GM19043 (cell line): ENCODE data around the gene DPEP3.
"Not testable (repeated sequence)": the region's sequence is repeated elsewhere in the genome, so short reads cannot be mapped to it uniquely, and the experiment has no call there.

ENCODE experiments used
- ATAC-seq: cut with Tn5 transposase; IDR thresholded peaks from one replicate; pipeline ENCODE4 v1.9.1; 2021; ENCODE audit warnings: low read depth; ENCODE audit not compliant: unreplicated experiment

Gene DPEP3

DNA sequence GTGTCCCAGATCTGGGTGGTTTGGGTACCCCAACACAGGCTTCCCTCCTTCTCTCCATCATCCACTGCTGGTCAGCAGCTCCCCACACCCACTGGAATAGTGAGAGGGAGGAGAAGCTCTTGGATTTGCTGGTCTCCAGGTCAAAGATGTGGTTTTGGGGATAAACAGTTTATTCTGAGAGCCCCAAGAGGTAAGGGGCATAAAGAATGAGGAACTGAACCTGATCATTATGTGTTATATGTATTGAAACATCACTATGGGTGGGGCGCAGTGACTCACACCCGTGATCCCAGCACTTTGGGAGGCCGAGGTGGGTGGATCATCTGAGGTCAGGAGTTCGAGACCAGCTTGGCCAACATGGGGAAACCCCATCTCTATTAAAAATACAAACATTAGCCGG, 15.1 kb upstream of the DPEP3 start:
- no peak for ATAC-seq

DNA sequence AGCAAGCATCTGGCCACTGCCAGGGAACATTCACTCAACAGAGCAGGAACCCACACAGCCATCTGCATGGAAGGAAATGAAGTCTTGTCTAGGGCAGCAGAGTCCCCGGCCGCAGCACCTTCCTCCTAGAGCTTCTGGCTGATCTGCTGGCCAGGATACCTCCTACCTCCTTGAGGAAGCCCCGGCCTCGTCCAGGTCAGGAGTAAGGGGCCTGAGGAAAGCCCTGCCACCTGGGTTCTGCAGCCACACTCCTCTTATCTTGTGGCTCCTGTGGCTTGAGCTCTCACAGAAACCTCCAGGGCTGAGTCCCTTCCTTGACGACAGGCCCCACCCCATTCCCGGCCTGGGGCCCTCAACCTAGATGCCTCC, 13.7 kb upstream of the DPEP3 start:
- not testable (repeated sequence) for ATAC-seq

DNA sequence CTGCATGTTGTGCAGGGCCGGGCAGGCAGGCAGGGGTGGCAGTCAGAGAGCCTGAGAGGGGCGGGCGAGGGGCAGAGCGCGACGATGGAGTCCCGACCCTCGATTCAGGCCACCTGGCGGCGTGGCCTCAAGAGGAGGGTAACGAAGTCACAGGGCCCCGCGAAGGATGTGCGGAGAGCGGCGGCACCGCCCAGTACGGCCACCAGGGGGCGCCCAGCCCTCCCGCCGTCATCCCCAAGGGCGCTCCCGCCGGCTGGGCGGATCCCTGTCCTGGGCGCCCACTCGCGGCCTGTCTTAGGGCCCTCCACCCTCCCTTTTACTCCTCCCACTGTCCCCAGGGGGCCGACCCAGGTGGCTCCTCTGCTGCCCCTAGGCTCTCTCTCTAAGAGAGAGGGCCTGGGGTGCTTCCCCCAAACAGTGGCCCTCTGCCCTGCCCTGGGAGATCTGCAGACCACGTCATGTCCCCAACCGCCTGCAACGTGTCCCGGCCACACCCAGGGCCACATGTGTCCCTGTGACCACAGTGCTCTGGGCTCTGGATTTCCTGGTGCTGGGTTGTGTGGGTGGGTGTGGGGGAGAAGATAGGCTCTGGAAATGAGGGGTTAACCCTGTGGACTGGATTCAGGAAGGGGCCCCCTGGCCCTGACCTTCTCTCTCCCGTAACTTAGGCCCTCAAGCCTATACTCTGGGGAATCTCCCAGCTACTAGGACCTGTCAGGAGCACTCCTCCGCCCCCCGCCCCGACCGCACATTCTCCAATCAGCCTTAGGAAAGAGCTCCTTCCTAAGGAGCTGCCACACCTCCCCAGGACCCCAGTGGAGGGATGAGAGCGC, 13.1 kb upstream of the DPEP3 start:
- ATAC-seq: peak; percentile 50

DNA sequence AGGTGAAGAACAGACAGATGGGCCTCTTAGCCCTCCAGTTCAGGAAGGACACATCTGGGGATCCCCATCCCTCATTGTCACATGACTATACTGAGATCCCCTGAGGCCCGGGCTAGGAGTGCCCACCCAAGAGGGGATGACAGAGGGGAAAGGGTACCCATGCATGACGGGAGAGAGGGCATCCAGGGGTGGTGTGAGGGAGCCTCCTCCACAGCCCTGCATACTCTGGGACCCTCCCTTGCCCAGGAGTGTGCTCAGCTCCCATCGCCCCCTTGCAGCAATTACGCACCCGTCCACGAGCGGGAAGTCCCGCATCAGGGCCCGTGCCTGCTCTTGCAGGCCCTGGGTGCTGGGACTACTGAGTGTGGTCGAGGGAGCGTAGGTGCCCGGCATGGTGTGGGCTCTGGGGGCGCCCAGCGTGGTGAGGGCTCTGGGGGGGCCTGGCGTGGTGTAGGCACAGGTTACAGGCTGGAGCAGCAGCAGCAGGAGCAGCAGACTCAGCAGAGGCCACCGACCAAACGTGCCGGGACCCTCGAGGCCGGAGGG, 12.4 kb upstream of the DPEP3 start:
- no peak for ATAC-seq

DNA sequence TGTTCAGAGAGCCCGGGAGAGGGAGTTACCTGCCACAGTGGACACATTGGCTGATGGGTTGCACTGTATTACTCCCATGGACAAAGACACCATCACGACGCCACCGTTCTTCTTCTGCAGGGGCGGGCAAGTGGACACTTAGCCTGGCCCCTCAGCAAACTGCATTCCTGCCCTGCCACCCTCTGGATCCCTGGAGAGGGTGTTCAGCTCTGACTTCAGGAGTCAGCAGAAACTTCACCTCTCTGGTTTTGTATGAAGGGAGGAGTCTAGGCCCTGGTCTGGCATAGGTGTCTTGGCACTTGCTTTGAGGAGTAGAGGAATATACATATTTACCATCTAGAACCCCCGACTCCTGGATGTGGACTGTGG, 9.7 kb upstream of the DPEP3 start:
- no peak for ATAC-seq

DNA sequence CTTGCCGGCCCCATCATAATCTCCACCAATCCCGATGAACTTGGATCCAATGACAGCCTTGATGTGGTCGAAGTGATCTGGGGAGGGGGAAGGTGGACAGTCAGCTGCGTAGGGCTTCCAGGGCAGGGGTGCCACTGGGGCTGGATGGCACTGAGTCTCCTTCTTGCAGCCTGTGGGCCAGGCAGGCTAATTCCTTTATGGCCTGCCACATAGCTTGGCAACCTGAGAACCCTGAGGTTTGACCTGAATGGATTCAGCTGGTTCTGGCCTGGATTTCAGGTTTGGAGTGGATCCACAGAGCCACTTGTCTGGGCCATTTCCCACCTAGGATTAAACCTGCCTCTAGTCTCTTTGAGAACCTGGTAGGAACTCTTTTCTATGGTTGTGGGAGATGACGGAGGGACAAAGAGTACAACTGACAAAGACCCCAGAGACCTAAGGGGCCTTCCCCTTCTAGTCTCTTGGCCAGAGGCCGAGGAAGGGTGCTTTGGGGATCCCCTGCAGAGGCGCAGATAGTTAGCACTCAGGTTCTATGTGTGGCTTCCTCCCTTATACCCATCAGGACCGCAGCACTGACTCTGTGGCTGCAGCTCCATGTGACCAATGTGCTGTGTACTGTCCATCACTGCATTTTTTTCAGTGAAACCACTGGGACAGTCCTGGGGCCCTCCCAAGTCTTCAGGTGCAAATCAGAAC, 9.2 kb upstream of the DPEP3 start:
- ATAC-seq: no peak

DNA sequence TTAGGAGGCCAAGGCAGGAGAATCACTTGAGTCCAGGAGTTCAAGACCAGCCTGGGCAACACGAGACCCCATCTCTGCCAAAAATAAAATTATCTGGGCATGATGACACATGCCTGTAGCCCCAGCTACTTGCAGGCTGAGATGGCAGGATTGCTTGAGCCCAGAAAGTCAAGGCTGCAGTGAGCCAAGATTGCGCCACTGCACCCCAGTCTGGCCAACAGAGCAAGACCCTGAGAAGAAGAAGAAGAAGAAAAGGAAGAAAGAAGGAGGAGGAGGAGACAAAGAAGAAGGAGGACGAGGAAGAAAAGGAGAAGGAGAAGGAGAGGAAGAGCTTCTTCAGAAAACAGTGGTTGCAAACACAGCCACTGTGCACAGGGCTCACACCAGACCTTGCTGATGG, 8.4 kb upstream of the DPEP3 start:
- no peak for ATAC-seq

DNA sequence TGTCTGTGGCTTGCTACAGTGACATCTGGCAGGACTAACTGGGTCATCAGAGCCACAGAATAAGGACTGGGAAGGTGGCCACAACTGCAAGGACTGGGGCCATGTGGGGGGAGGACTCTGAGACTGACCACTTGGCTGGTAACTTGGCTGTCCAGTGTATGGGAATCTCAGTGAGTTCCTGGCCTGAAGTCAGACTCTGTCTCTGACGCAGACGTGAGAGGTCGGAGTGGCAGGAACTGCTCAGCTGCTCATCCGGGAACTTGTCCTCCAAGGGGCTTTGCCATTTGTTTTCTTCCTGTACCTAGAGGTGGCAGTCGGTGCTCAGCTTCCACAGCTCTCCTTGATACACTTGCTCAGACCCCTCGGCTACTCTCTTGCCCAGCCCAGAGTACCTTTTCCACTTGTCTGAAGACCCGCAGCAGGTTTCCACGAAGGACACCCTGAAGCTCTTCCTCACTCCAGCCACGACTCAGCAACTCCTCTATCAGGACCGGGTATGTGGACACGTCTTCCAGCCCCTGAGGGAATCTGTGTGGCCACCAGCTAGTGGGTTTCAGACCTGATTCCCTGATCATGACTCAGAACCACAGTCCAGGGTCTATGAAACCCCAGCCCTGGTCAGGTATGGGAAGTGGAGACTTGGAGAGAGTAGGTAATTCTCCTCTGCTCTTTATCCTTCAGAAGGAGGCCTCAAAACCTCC, 7.3 kb upstream of the DPEP3 start:
- no peak for ATAC-seq

DNA sequence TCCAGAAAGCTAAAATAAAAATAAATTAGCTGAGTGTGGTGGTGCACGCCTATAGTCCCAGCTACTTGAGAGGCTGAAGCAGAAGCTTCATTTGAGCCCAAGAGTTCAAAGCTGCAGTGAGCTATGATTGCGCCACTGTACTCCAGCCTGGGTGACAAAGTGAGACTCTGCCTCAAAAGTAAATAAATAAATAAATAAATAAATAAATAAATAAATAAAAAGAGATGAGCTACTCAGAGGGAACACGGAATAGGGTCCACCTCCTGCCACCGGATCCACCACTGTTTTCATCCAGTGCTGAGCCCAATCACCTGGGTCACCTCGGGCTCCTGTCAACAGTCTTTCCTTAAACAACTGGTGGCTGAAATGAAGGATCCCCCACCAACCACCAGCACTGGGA, 6.7 kb upstream of the DPEP3 start:
- ATAC-seq: no peak

DNA sequence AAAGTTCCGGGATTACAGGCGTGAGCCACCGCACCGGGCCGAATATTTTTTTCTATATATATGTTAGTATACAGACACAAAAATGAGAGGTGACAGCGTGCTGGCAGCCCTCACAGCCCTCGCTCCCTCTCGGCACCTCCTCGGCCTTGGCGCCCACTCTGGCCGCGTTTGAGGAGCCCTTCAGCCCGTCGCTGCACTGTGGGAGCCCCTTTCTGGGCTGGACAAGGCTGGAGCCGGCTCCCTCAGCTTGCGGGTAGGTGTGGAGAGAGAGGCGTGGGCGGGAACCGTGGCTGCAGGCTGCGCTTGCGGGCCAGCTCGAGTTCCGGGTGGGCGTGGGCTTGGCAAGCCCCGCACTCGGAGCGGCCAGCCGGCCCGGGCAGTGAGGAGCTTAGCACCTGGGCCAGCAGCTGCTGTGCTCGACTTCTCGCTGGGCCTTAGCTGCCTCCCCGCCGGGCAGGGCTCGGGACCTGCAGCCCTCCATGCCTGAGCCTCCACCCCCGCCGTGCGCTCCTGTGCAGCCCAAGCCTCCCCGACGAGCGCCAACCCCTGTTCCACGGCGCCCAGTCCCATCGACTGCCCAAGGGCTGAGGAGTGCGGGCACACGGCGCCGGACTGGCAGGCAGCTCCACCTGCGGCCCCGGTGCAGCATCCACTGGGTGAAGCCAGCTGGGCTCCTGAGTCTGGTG, 1.9 kb upstream of the DPEP3 start:
- no peak for ATAC-seq

DNA sequence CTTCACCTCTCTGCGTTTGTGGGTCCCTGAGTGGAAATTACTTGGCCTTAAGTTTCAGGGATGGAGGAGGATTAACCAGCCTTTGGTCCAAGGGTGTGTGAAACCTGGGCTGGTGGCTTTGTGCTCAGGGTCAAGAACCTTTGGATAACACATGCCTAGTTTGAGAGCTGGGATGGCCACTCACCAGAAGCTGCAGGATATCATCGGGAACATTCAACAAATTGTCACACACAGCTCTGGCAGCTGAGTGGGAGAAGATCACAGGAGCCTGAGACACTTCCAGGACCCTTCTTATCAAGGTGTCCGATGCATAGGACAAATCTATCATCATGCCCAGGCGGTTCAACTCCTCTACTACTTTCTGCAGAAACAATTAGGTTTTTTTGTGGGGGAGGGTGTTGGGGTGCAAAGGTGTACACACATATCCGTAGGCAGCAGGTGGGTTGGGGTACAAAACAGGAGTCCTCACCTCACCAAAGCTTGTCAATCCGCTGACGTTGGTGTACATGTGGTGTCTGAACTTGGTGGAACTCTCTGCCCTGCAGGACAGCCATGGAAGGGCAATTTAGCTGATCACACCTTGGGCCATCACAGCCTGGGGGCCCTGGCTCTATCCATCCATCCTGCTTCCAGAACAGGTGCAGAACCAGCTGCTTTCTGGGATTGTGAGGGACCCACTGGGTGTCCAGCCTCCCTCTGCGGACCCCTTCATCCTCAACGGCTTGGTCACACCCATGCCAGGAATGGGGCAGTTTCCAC, 2.7 kb downstream of the DPEP3 start:
- no peak for ATAC-seq

DNA sequence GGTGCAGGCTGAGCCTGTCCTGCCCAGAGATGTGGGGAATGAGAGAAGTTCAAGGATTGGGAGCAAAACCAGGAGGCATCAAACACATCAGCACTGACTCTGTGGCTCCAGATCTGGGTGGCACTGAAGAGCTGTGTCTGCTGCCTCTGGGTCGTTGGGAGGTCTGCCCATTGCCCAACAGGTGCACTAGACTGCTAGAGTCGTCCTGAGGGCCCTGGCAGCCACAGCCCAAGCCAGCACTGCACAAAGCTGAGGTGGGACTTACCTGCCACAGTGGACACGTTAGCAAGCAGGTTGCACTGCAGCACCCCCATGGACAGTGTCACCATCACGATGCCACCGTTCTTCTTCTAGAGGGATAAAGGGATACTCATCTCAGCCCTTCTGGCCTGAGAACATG, 3.3 kb downstream of the DPEP3 start:
- ATAC-seq: no peak

DNA sequence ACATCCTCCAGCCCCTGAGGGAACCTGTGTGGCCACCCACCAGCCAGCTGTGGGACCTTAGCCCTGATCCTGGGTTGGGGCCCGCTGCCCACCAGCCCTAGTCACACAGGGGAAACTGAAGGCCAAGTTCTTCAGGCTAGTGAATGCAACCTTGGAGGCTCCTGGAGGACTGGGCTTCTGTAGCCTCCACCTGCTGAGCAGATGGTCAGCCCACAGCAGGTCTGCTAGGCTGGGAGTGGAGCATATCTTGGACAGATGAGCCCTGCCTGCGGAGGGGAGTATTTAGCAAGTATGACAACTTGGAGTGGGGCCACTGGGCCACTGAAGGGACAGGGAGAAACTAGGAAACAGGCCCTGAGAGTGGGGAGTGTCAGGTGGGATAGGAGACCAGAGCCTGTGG, 4.1 kb downstream of the DPEP3 start:
- ATAC-seq: no peak

DNA sequence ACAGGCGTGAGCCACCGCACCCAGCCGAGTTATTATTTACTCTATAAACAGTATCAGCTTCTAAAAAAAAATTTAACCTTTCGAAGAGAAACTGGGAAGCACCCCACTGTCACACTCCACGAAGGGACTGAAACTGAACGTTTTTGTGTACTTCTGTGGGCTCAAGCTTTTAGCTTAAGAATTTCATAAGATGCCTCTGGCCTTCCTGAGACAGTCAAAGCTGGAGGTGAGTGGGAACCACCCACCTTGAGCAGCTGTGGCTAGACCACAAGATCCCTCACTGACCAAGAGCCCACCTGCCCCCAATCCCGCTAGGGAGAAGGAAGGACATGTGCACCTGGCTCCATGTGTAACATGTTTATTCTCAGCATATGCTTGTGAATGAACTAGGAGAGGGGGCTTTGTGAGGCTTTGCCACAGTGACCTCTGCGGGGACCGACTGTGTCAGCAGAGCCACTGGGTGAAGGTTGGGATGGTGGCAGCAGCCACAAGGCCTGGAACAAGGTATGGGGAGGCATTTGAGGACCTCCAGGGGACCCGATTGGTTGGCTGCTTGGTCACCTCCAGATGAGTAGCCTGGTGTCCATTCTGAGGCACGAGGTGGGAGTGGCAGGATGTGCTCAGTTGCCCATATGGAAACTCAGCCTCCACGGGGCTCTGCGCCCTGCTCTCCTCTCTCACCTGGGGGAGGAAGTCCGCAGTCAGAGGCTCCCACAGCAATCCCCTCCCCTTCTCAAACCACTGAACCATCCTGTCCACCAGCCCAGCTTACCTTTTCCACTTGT, 4.8 kb downstream of the DPEP3 start:
- no peak for ATAC-seq

DNA sequence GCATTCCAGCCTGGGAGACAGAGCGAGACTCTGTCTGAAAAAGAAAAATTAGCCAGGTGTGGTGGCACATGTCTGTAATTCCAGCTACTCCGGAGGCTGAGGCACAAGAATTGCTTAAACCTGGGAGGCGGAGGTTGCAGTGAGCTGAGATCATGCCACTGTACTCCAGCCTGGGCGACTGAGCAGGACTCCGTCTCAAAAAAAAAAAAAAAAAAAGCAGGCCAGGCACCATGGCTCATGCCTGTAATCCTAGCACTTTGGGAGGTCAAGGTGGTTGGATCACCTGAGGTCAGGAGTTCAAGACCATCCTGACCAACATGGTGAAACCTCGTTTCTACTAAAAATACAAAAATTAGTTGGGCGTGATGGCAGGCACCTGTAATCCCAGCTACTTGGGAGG, 8.0 kb downstream of the DPEP3 start:
- not testable (repeated sequence) for ATAC-seq

DNA sequence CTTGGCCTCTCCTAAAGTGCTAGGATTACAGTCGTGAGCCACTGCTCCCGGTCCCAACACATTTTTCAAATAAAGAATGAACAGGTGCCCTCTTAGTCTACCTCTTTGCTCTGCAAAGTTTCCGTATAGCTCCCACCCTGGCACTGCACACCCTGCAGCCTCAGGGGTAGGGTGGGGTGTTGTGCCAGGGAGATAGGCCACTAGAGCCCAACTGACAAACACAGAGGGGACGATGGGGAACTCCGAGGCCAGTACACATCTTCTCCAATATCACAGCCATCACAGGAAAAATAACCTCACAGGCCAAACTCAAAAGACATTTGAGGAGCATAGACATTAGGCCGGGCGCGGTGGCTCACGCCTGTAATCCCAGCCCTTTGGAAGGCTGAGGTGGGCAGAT, 9.2 kb downstream of the DPEP3 start:
- no peak for ATAC-seq

DNA sequence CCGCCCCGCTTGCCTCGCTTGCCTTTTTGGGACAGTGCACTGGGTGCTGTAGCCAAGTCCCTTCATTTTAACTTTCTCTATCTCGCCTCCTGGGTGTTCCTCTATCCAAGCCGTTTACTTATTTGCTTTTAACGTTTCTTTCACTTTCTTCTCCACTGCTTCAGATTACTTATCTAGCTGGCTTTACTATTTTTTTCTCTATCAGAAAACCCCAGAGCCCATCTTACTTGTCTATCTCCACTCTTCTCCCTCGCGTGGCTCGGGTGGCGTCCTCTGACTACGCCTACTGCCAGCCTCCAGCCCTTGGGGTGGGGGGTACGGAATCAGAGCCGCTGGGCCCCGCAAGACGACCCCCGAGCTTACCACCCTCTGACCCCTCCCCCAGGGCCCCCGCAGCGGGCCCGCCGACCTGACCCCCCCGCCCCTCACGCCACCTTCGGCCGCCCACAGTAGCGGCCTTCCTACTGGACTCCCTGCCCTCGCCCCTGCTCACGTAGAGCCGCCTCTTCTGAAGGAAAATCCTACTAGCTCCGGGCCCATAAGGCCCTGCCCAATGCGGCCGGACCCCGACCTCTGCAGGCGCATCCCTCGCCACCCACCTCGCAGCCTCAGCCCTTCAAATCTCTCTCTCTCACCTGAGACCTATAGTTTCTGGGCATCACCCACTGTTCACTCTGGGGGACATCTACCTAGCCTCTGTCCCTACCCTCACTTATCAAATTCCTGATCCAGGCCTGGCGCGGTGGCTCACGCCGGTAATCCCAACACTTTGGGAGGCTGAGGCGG, 10.9 kb downstream of the DPEP3 start:
- no peak for ATAC-seq

DNA sequence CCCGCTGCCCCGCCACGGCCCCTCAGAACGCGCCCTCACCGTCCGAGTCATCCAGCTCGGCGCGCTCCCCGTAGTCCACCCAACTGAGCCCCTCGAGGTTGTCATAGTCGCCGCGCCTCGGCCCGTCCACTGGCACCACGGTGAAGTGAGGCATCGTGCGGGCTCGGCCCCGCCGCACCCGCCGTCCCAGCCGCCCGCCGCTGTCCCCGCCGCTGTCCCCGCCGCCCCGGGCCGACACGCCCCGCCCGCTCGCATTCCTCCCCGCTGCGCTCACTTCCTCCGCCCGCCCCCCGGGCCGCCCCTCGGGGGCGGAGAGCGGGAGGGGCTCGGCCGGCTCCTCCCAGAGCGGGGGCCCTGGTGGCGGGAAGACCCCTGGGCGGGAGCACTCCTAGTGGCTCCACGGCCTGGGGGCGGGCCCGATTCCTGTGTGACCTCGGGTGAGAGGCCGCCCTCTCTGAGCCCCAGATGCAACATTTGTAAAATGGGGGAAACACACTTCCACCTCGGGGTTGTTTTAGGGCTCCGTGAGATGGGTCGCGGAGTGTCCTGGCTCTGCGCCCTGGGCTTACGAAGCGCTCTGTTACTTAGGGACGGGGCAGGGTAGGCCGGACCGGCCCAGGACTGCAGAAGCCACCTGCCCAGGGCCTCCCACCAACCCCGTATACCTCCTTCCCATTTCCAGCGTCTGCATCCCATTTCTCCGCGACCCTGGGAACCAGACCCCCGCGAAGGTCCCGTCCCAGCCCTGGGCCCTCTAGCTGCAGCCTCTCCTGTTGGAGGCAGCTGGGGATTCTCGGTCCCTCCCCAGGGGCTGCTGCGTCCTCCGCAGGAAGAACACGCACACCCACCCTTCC, 11.7 kb downstream of the DPEP3 start, which contains the start of gene SLC12A4:
SLC12A4 (minus strand) TSS at position 238 of the 854 bp plus-strand sequence; CDS start at position 154, 84 bp downstream.
- ATAC-seq: peak; percentile 76
